WI38 (cell line): ENCODE measurements around the gene ARHGEF26.

ENCODE experiments used
- H3K4me3 ChIP-seq: 2 replicates; pipeline ENCODE4 v1.5.1; 2011; ENCODE audit warnings: low read depth, mild to moderate bottlenecking, control low read depth, low read length
- CTCF ChIP-seq: IDR thresholded peaks from 2 replicates; pipeline ENCODE4 v1.5.1; 2012; ENCODE audit warnings: low read depth, mild to moderate bottlenecking, control low read depth, low read length

The ARHGEF26 gene

GRCh38 chr3:154152741-154153140 lies 31.6 kb downstream of the ARHGEF26 start:
- no peak overlapping the region for H3K4me3 ChIP-seq
- TF ChIP-seq CTCF, result no peak

- H3K4me3 ChIP-seq, result no peak overlapping the region
- TF ChIP-seq CTCF, result no peak
Measured at GRCh38 chr3:154156530-154156929, 35.3 kb downstream of the ARHGEF26 start.

- H3K4me3 ChIP-seq, result no peak overlapping the region
- TF ChIP-seq CTCF, result no peak
Measured at GRCh38 chr3:154161806-154162205, 40.6 kb downstream of the ARHGEF26 start.

- TF ChIP-seq CTCF, result no peak
- no peak overlapping the region for H3K4me3 ChIP-seq
Measured at GRCh38 chr3:154164387-154164786, 43.2 kb downstream of the ARHGEF26 start.

- no peak overlapping the region for H3K4me3 ChIP-seq
- no peak for TF ChIP-seq CTCF
Measured at GRCh38 chr3:154168998-154169795, 48.0 kb downstream of the ARHGEF26 start.

GRCh38 chr3:154169796-154170110 lies 48.6 kb downstream of the ARHGEF26 start:
- TF ChIP-seq CTCF, result no peak

GRCh38 chr3:154170300-154170699 lies 49.1 kb downstream of the ARHGEF26 start:
- no peak overlapping the region for H3K4me3 ChIP-seq
- no peak for TF ChIP-seq CTCF

More at GRCh38 chr3:154169796-154170110, 48.6 kb downstream of the ARHGEF26 start:
- no peak overlapping the region for H3K4me3 ChIP-seq
